ENCODE results near the gene PHC2.
A peak's percentile ranks its signal among the peaks of the same experiment; 100 is the strongest.

PHC2 gene

DNA sequence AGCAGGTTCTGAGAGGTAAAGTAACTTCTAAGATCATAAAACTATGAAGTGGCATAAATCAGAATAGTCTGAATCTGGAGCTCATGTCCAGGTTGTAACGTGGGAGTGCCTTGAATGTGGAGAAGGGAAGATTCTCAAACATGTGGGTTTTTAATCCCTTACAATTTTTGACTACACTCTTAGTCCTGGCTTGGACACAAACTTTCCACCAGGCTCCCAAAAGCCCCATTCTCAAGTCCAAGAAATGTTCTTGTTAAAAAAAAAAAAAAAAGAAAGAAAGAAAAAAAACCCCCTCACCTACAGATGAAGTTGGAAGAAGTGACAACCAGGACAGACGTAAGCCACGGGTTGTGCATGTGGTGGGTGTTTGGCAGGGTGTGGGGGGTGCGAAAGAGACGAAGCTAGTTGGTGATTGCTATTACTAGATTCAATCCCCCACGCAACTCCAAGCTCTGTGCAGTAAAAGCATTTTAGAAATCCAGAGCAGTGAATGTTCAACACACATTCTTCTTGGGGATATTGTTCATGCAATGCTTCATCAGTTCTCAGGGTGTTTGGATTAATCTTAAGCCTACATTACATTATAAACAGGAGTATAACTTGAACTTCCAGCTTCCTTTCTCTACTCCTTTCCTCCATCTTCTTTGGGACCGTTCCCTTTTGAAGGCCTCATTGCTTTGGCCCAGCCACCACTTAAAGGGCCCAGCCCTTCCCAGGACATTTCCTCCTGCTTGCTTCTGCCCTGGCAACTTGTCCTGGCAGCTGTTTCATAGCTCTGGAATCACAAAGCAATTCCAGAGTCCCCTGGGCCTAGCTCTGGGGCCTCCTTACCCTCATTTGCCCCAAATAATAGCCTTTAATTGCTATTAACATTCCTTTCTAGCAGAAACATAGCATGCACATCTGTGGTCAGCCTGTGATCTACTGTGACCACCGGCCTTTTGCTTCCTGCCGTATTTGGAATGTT is 41.8 kb downstream of the PHC2 start:
- no peak for DNase-seq

DNA sequence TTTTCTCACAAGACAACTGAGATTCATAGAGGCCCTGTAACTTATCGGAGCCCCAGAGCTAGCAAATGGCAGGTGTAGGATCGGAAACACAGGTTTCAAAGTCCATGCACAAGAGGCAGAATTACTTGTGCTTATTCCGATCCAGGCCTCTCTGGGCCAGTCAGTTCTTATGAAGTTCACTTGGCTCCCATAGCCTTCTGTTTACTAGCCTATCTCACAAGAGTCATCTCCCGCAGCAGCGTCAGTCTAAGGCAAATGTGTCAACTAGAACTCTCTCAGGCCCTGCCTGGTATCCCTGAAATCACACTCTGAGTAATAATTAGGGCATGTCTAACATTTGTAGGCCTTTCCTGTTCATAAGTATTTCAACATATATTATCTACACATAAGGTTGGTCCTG is 43.3 kb downstream of the PHC2 start:
- DNase-seq: no peak

GRCh38 chr1:33385251-33385650 is 45.6 kb downstream of the PHC2 start:
- no peak for DNase-seq

DNA sequence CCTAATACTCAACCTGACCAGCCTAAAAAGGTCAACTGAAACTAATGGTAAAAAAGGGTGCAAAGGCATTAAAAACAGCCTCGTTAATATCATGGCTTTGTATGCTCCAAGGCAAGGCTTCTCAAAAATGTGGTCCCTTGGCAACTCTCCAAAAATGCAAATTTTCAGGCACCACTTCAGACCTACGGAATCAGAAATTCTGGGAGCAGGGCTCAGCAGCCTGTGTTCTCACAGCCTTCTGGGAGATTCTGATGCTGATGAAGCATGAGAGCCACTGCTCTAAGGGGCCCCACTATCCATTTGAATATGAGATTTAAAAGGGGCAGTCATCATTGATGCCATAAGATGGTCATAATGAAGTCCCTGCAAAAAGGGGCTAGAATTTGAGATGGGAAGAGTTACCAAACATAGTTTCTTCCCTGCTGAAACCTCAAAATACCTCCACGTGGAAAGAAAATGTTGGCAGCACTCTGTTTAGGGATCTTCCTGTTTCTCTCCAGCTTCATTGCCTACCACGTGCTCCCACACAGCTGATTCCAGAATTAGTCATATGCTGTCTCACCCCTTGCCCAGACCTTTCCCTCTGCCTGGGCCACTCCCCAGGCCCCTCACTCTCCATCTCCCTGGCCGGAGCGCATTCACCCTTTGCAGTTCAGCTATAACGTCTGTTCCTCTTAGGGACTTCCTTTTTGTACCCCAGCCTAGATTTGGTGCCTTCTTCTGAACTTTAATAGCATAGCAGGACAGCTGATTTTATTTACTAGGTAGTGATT is 46.7 kb downstream of the PHC2 start:
- DNase-seq: no peak

GRCh38 chr1:33383489-33383888 is 47.4 kb downstream of the PHC2 start:
- no peak for DNase-seq

DNA sequence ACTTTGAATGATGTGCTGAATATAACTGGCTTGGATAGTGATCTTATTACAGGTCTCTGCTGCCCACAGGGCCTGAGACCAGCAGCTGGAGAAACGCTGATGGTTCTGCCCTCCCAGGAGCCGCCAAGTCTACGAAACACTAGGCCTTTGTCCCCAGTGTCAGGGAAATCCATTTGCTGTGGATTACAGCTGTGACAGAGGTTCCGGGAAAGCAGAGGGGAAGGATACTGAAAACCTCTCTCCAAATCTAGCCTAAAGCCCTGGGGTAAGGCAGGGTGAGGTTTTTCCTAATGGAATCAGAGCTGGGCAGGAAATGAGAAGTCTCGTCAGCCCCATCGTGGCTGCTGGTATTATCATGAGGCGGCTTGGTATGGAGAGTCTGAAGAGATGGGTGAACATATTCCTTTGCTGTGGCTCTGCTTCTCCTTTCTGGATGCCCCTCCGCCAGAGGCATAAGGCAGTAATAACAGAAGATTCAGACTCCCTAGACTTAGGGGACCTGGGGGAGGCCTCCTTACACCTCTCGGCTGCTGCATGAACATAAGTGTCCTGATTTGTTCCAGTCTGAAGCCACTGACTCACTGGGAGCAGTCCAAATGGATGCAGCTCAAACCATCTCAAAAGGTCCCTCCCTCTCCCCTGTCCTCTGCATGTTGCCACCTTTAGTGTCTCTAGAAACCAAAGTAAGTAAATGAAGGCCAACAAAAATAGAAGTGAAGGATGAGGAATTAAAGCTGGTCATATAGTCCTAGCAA is 48.1 kb downstream of the PHC2 start:
- DNase-seq: no peak

DNA sequence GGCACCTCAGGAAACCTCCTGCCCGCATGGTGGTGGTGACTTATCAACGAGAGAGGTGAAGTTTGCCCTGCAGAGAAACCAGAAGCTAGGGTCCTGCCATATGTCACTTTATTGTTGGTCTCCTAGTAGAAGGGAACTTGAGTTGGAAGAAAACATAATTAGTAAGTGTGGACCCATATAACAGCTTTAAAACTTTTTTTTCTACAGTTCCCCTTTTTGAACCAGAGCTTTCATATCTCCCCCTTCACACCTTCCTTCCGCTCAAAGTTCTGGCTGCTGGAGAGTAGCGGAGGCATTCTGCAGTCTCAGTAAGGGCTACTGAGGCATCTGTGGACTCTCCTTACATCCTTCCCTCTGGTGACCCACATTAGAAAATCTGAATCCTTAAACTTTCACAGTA is 48.9 kb downstream of the PHC2 start:
- no peak for DNase-seq

DNA sequence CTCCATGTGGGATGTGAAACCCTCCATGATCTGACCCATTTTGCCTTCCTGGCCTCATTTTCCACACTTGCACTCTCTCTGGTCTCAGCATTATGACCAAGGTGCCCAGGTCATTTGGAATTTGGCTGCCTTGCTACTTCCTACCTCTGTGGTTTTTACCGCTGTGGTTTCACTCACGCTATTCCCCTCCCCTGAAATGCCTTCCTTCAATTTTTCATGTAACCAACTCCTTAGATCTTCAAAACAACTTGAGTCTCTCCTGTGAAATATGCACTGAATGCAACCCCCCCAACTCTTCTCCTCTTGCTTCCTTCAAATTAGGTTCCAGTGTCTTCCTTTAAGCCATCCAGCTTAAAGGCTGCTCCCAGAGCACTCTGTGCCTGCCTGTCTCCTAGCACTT is 50.1 kb downstream of the PHC2 start:
- DNase-seq: no peak

GRCh38 chr1:33379631-33380354 is 51.1 kb downstream of the PHC2 start:
- no peak for DNase-seq

DNA sequence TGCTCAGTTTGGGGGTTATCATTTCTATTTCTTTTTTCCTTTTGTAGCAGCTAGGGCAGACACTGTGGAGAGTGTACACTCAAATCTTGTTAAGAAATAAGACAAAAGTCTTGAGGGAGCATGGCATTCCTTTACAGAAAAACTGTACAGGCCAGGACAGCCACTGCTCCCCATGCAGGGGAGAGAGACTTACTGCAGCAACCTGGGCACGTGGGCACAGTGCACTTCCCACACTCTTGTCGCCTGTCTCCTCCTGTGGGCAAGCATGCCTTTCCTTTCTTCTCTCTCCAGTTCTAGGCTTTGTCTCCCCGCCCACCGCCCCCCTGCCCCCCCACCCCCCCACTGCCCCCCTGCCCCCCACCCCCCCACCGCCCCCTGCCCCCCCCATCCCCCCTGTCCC is 51.9 kb downstream of the PHC2 start:
- DNase-seq: no peak

DNA sequence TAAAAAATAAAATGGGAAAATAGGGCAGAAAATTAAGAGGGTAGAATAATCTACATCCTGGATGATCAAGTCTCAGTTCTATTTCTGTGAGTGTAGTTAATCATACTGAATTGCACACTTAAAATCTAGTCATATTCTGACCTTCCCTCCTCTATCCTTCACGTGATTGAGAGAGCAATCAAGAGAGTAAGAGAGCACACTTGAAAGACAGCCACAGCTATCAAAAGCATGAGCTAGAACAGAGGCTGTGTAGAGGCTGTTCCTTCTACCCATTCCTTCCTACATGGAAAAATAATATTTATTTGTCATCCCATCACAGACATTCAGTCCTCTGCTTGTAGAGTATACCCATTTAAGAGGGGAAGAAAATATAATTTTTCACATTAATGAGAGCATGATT is 52.4 kb downstream of the PHC2 start:
- peak; percentile 73 for DNase-seq

DNA sequence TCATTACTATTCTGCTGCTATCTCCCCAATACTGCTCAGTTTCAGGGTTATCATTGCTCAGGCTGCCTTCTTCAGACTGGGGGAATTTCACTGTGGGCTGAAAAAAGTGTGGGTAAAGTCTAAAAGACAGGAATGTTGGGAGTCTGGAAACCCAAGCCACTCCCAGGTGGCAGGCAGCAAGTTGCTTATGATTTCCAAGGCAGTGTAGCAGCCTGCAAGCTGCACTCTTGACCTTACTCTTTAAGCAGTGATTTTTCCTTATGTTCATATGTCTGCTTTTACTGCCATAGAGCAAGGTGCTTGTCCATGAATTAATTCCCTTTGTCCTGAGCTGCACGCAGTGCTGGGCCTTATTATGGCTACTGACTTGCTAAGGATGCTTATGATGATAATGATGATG is 53.1 kb downstream of the PHC2 start:
- DNase-seq: peak; percentile 58

GRCh38 chr1:33377013-33377412 is 53.9 kb downstream of the PHC2 start:
- peak; percentile 21 for DNase-seq

GRCh38 chr1:33375316-33375715 is 55.6 kb downstream of the PHC2 start:
- DNase-seq: no peak

GRCh38 chr1:33374336-33375105 is 56.4 kb downstream of the PHC2 start:
- DNase-seq: no peak

DNA sequence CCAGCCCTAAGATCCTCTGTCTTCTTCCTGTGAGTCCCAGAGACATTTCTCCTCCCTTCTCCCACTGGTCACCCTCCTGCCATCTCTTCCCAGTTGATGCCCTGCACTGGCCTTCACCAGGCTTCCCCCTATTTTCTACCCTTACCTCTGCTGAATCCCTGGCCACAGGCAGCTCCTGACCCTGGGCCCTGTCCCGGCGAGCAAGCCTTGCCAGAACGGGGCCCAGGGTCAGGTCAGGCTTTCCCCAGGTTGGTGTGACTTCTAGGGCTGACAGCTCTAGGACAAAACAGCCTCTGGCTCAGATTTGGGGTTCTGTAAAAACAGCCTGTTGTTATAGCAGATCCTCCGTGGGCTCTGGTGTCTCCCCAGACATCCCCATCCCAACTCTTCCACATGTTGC is 57.3 kb downstream of the PHC2 start:
- no peak for DNase-seq

GRCh38 chr1:33372677-33373076 is 58.2 kb downstream of the PHC2 start:
- DNase-seq: no peak

GRCh38 chr1:33372162-33372561 is 58.7 kb downstream of the PHC2 start:
- no peak for DNase-seq

DNA sequence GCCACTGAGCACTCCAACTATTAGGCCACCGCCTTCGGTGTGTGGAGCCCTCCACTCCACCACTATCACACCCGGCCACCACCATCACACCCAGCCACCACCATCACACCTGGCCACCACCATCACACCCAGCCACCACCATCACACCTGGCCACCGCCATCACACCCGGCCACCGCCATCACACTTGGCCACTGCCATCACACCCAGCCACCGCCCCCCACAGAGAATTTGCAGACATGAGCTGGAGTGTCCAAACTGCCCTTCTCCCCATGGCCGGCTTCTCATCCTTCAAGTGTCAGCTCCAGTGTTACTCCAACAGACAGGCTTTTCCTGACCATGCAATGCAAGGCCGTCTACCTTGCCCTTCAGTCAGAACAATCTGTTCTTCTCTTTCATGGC is 59.6 kb downstream of the PHC2 start:
- DNase-seq: no peak

- no peak for DNase-seq
Observed at GRCh38 chr1:33370827-33371226, 60.1 kb downstream of the PHC2 start.

- DNase-seq: no peak
Observed at GRCh38 chr1:33370301-33370700, 60.6 kb downstream of the PHC2 start.

DNA sequence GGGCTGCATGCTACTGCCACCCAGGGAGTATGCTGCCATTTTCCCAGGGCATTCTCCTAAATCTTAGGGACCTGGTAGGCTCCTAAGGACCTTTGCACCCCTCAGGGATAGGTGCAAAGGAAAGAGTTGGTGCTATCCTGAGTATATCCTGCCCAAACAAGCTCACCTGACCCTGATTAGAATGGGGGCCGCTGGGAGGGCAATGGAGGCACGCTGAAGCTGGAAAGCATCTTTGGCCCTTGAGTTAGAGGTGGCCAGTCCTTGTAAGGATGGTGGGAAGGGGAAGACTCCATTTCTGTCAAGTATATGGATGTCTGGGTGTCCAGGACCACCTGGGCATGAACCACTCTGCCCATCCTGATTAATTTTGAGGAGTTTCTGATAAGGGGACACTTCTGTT is 61.1 kb downstream of the PHC2 start:
- DNase-seq: no peak

Measured in DMS79 (cell line).